Activated gamma-delta T cell treated with anti-CD3 and anti-CD28 coated beads, Interleukin-2, amount 50 U/mL, for 16 hours (primary cell): ENCODE data around the gene GCLM.
"Not testable (repeated sequence)": the region's sequence is repeated elsewhere in the genome, so short reads cannot be mapped to it uniquely, and the experiment has no call there.

Experiments used
- DNase-seq: peaks from one replicate; pipeline ENCODE4 v3.0.0-alpha.2; 2020; ENCODE audit warnings: low read depth

Gene GCLM

DNA sequence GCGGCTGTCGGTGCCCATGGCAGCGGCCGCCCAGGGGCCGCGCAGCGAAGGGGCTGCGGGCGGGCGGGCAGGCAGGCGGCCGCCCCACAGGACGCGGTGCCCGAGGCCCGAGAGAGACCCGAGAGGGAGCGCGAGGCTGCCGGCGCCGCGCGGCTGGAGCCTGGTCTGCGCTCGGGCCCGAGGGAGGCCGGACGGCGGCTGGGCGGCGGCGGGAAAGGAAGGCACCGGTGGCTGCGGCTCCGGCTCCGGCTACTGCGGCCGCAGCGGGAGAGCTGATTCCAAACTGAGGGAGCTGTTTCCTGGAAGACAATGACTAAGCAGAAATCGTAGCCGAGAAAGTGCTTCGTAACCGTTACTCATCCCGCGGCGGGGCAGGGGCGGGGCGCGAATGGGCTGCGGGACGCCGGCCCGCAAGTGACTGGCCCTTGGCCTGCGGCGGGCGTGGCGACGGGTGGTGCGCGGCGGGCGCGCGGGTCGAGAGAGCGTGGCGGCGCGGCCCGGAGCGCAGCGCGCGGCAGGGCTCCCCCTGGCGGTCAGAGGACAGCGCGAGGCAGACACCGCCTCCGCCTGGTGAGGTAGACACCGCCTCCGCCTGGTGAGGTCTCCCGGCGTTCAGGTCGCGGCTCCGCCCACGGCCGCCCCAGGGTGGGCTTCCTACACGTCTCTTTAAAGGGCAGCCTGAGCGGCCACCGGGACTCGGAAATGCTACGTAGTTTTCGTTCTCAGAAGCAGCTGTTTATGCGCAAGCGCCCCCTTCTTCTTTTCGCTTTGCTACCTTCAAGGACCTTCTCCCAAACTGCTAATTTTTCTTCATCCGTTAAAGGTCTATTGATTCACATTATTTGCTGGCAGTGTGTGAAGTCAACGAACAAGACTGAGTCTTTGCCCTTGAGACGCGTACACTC lies at the start of gene GCLM:
TSS of gene GCLM (minus strand) at position 285 of the 905 bp plus-strand sequence. CDS start at position 18, 267 bp downstream.
- DNase-seq: peak; percentile 90

GRCh38 chr1:93958726-93959100 lies 49.5 kb upstream of the GCLM start:
- no peak for DNase-seq

DNA sequence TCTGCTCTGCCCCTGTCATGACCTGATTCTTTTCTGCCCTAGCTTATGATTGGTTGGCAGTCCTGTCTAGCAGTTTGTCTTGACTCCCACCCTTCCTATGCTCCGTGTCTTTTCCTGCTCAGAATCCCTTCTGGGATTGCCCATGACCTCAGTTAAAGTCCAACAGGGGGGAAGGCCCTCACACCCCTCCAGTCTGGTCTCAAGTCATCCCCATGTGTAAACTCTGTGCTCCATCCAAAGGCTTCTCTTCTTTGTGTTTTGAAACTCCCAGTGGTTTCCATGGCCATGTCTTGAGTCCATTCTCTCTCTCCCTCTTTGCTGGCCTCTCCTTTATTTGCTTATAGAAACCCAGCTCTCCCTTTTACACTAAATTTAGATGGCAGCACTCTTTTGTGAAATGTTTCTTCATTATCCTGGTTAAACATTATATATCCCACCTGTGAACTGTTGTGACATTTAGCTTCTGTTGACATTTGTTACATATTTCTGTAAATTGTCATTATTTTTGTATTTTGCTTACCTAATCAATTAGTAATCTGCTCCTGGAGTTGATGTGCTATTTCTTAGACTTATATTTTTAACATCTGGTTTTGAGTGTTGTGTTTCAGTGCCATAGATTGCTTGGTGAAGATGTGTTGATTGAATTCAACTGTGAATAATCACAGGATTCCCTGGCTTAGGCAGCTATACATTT lies 48.9 kb upstream of the GCLM start:
- DNase-seq: no peak

- no peak for DNase-seq
These were observed 46.5 kb upstream of the GCLM start for GRCh38 chr1:93955765-93956164.

DNA sequence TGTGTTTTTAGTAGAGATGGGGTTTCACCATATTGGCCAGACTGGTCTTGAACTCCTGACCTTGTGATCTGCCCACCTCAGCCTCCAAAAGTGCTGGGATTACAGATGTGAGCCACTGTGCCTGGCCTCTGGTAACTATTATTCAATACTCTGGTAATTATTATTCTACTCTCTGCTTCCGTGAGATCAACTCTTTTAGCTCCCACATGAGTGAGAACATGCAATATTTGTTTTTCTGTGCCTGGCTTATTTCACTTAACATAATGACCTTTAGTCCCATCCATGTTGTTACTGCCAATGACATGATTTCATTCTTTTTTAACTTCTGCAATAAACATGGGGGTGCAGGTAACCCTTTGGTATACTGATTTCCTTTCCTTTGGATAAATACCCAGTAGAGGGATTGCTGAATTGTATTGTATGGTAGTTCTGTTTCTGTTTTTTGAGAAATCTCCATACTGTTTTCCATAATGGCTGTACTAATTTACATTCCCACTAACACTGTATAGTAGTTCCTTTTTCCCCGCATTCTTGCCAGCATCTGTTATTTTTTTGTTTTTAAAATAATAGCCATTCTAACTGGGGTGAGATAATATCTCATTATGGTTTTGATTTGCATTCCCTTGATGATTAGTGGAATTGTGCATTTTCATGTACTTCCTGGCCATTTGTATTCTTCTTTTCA lies 37.9 kb upstream of the GCLM start:
- DNase-seq: not testable (repeated sequence)

DNA sequence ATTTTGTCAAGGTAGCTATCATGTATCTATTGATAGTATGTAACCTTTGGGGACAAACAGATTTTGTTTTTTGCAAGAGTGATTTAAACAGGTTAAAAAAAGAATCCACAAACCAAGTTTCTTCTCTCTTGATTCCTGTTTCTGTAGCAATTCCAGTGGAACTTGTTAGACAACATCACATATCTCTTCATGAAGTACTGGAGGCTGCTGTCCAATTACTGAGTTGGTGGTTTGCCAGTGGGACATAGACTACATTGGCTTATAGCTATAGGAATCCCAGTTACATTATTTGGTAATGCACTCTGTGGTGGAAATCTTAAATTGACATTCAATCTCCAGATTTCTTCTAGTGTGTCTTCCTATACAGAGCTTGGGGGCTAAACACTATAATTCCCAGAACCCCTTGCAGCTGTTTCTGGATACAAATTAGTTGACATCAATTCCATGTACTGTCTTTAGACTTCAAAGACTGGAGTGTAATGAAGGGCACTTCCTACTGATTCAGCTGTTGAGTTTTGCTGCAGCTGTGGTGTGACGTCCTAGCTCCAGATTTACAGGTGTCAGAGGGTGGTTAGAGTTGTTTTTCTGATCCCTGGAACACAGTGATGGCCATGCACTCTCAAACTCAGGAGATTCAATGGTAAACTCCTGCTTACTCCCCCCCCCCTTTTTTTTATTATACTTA lies 29.4 kb upstream of the GCLM start:
- DNase-seq: no peak

- DNase-seq: no peak
These were observed 28.8 kb upstream of the GCLM start for GRCh38 chr1:93937997-93938396.

DNA sequence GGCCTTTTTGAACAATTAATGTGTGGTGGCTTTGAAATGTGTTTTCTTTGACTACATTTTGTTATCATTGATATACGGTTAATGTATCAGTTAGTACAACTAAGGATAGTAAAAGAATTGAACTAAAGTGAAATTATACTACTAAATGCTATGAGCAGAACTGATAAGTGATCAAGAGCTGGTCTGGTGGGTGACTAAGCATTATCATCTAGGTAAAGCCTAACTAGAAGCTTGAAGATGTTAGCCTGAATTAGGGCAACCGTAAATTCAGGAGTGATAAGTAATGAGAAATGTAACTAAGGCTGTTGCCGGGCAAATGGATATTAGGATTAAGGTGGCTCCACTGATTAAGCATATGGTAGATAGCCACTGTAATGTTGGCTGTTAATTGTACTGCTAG lies 16.0 kb upstream of the GCLM start:
- DNase-seq: no peak

DNA sequence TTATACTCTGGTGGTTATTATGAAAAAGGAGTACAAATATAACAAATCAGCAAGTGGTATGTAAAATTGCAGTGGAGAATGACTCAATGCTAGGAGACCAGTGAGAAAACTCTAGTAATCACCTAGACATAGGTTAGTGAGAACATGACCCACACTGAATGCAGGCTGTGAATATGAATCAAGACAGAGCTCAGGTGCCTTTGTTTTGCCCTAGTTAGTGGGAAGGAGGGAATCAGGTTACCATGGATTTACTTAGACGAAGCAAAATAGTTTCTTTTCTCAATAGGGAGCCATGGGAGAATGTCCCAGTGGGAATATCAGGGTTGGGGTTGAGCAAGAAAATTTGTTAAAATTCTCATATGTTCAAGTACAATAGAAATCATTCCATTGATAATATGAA lies 10.6 kb upstream of the GCLM start:
- no peak for DNase-seq

DNA sequence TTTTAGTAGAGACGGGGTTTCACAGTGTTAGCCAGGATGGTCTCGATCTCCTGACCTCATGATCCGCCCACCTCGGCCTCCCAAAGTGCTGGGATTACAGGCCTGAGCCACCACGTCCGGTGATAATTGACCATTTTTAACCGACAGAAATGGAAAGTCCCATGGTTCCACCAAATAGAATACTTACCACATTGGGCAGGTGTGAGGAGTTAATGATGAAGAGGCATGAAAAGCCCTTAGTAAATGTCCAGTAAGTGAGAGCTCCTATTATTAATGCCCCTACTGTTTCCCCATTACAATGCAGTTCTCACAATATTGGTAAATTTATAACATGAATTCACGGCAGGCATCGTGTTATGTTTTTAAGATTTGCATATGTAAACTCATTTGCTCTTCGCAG lies 8.1 kb upstream of the GCLM start:
- no peak for DNase-seq

DNA sequence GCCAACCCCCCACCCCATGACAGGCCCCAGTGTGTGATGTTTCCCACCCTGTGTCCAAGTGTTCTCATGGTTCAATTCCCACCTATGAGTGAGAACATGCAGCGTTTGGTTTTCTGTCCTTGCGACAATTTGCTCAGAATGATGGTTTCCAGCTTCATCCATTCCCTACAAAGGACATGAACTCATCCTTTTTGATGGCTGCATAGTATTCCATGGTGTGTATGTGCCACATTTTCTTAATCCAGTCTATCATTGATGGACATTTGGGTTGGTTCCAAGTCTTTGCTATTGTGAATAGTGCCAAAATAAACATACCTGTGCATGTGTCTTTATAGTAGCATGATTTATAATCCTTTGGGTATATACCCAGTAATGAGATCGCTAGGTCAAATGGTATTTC lies 1.6 kb upstream of the GCLM start:
- not testable (repeated sequence) for DNase-seq

DNA sequence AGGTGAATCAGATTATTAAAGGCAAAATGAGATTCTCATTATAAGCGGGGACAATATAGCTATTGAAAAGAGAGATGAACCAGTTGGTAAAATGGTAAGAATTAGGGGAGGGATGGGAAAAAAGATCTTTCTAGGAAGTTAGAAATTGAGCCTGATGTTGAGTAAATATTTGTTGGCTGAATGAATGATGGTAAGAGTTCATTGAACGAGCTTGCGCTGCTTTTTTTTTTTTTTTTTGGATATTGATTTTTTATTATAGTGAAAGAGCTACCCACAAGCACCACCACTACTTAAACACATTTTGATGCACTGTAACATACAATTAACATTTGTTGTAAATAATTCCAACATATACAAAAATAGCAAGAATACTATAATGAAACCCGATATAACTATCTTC lies 1.1 kb upstream of the GCLM start:
- DNase-seq: no peak

DNA sequence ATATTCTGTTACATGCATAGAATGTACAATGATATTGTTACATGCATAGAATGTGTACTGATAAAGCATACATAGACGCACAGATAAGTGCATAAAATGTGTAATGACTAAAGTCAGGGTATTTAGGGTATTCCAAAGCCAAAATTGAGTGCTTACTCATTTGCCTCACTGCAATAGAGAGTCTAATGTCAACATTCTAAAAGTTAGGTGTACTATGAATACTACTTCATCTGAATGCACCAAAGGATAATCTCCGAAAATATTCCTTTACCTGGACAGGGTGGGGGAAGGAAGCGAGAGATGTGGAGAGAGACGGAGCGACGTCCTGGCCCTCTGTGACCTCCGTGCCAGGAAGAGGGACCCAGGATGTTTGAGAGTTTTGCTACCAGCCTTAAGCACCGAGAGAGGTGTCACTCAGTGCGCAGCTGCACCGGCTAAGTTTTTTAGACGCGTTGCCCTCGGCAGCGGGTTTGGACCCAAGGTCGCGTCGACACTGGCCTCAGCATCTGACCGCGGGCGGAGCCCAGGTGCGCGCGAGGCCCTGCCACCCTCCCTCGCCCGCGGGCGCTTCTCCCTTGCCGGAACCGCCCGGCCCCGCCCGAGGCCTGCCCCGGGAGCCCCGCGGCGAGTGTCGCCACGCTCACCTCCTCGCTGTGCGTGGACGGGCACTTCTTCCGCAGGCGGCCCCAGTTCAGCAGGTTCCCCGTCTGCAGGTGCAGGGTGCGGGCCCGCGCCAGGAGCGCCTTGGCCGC lies 660 bp downstream of the GCLM start:
- DNase-seq: peak; percentile 26

GRCh38 chr1:93907718-93908117 lies 1.5 kb downstream of the GCLM start:
- DNase-seq: no peak

- no peak for DNase-seq
These were observed 2.8 kb downstream of the GCLM start for GRCh38 chr1:93906480-93906879.

DNA sequence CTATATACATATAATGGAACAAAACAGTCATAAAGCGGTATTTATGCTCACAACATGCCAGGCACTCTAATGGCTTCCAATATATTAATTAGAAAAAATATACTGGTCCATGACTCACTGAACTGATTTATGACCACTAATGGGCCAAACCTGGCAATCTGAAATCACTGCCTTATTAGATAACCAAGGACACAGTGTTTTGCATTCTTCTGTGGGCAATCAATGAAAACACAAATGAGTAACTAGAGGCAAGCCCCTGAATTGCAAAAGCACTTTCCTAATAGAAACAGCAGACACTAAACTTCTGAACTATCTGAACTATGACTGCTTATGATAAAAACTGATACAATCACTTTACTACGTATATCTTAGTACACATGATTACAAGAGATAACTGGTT lies 3.5 kb downstream of the GCLM start:
- no peak for DNase-seq

DNA sequence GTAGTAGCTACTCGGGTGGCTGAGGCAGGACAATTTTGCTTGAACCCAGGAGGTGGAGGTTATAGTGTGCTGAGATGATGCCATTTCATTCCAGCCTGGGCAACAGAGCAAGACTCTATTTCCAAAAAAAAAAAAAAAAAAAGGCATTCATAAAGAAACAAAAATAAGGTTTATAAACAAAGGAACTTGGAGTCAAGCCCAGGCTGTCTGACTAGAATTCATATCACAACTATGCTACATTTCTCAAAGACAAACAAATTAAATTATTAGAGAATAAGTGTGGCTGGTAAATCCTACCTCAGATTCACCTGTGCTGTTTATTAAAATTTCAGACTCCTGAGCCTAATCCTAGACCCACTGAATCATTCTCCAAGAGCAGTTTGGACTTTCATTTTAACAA lies 4.2 kb downstream of the GCLM start:
- no peak for DNase-seq

DNA sequence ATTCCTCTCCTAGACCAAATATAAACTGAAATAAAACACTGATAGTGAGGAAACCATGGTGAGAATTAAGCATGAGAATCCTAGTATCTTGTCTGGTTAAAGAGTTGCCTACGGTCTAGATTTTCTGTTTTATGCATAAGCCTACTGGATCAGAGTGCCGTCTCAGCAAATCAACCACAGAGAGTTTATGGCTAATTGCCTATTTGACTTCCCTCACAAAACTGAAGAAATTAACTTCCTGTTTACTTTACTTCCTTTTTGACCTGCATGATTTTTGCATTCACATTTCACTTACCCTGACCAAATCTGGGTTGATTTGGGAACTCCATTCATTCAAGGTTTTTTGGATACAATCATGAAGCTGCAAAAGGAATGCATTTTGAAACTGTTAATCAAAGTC lies 5.0 kb downstream of the GCLM start:
- no peak for DNase-seq

- DNase-seq: no peak
These were observed 8.3 kb downstream of the GCLM start for GRCh38 chr1:93900723-93901504.

- no peak for DNase-seq
These were observed 9.6 kb downstream of the GCLM start for GRCh38 chr1:93899543-93900207.
